ENCODE measurements around the gene SYTL5.
"Not testable (repeated sequence)": the region's sequence is repeated elsewhere in the genome, so short reads cannot be mapped to it uniquely, and the experiment has no call there.

Gene SYTL5

GRCh38 chrX:37991303-37991702, 15.1 kb upstream of the SYTL5 start:
- H3K27ac ChIP-seq (replicated peaks): peak overlapping the region; percentile 20; the same call in 1 of the 2 replicates
- peak in 1 of 2 experiments; percentile 25 for DNase-seq (ENCODE audit: low read depth in 1 of 2, low spot score in 1 of 2)
- peak; percentile 82 for TF ChIP-seq SPI1 (IDR thresholded peaks at IDR 0.05; ENCODE audit: borderline replicate concordance, low read depth)
- not testable (repeated sequence) for H3K4me3 ChIP-seq (replicated peaks; ENCODE audit: insufficient read depth, low read length); H3K27me3 ChIP-seq (ENCODE audit: insufficient read depth, poor library complexity, severe bottlenecking)

- H3K4me3 ChIP-seq (replicated peaks; ENCODE audit: insufficient read depth, low read length): no peak overlapping the region
- H3K27me3 ChIP-seq (ENCODE audit: insufficient read depth, poor library complexity, severe bottlenecking): peaks cover 1% of the 10 kb centered on the region
- no peak for DNase-seq (ENCODE audit: low read depth in 1 of 2, low spot score in 1 of 2)
- no peak overlapping the region for H3K27ac ChIP-seq (replicated peaks)
- TF ChIP-seq GABPA (IDR thresholded peaks at IDR 0.05; ENCODE audit: low read depth) (no peak), REST (IDR thresholded peaks at IDR 0.05; ENCODE audit: insufficient replicate concordance, low read depth) (no peak), SPI1 (IDR thresholded peaks at IDR 0.05; ENCODE audit: borderline replicate concordance, low read depth) (no peak), CTCF (IDR thresholded peaks at IDR 0.05; ENCODE audit: insufficient read depth, low read length) (no peak), POLR2AphosphoS5 (IDR thresholded peaks at IDR 0.05; ENCODE audit: low read depth) (no peak)
These were observed 13.2 kb upstream of the SYTL5 start for GRCh38 chrX:37993176-37993575.

- Histone ChIP-seq H3K4me3 (replicated peaks; ENCODE audit: insufficient read depth, low read length) (no peak overlapping the region), H3K27ac (replicated peaks) (no peak overlapping the region), H3K27me3 (ENCODE audit: insufficient read depth, poor library complexity, severe bottlenecking) (peaks cover 1% of the 10 kb centered on the region)
- peak; percentile 21 to 60 for DNase-seq (ENCODE audit: low read depth in 1 of 2, low spot score in 1 of 2)
- TF ChIP-seq CTCF (IDR thresholded peaks at IDR 0.05; ENCODE audit: insufficient read depth, low read length) (no peak), REST (IDR thresholded peaks at IDR 0.05; ENCODE audit: insufficient replicate concordance, low read depth) (no peak), SPI1 (IDR thresholded peaks at IDR 0.05; ENCODE audit: borderline replicate concordance, low read depth) (no peak; the same call in 1 of the 2 replicates), POLR2AphosphoS5 (IDR thresholded peaks at IDR 0.05; ENCODE audit: low read depth) (no peak), GABPA (IDR thresholded peaks at IDR 0.05; ENCODE audit: low read depth) (no peak)
These were observed 12.3 kb upstream of the SYTL5 start for GRCh38 chrX:37993837-37994619.

GRCh38 chrX:37995428-37995827, 10.9 kb upstream of the SYTL5 start:
- no peak for DNase-seq (ENCODE audit: low read depth in 1 of 2, low spot score in 1 of 2)
- Histone ChIP-seq H3K4me3 (replicated peaks; ENCODE audit: insufficient read depth, low read length) (no peak overlapping the region), H3K27me3 (ENCODE audit: insufficient read depth, poor library complexity, severe bottlenecking) (peaks cover 4% of the 10 kb centered on the region), H3K27ac (replicated peaks) (no peak overlapping the region)
- TF ChIP-seq SPI1 (IDR thresholded peaks at IDR 0.05; ENCODE audit: borderline replicate concordance, low read depth) (no peak), GABPA (IDR thresholded peaks at IDR 0.05; ENCODE audit: low read depth) (no peak), REST (IDR thresholded peaks at IDR 0.05; ENCODE audit: insufficient replicate concordance, low read depth) (no peak), CTCF (IDR thresholded peaks at IDR 0.05; ENCODE audit: insufficient read depth, low read length) (no peak), POLR2AphosphoS5 (IDR thresholded peaks at IDR 0.05; ENCODE audit: low read depth) (no peak)

Data from HL-60 (cell line).